Endometrial microvascular endothelial cells (primary cell): ENCODE results near the gene NAV1. TPM values are rescaled to one million over a fixed set of nuclear protein-coding genes. Genes with fewer than 3 reads are reported as not detected.

Experiments used
- in situ Hi-C: cut with HindIII; loops from 2 replicates; pipeline ENCODE4 v1.10.0; 2017; ENCODE audit warnings: low sequenced_read_pairs, low pct_unique_long_range_greater_than_20kb; ENCODE audit errors: inconsistent ontology term
- total RNA-seq: library from RNA; depleted of rRNA; stranded (reverse); fragments of >200 nt; gene quantifications from one replicate; pipeline ENCODE4 v1.2.3, GENCODE V29; 2015; ENCODE audit errors: inconsistent ontology term

NAV1 gene
- total RNA-seq, 1 donor from 2014 or later: 47.8 TPM

DNA sequence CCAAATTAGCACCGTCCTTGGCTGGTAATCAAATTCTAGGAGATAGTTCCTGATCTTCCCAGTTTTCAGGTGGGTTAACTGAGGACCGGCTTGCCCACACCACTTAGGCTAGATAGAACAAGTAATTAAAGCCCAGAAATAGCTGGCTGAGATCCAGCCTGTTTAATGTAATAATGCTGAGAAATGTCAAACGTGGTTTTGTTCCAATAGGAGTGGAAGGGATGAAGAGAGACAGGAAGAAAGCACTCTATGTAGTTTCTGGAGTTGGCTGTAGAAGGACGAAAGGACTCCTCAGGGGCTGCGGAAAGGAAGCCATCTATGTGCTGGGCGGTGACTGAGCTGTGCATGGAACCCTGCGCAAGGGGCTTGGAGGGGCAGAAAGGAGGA, 18.6 kb downstream of the NAV1 start:
- in situ Hi-C loops: no loop called here

DNA sequence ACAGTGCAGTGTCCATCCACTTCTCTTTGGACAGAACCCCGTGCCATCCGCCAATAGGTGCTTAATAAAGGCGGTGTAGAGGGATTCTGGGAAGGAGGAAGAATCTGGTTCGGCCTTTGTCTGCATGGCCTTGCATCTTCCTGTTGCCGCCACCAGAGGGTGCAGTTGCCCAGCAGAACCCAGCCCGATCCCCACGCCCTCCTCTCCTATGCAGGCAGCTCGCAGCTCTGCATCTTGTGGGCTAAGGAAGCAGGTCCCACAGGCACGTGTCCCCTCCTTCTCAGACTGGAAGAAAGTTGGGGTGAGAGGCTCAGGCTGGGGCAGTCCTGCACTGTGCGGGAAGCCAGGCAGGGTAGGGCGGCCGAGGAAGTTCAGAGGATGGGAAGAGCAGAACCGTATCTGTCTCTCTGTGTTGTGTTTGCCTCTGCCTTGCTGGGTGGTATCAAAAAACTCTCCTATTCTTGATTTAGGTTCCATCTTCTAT, 20.8 kb downstream of the NAV1 start:
- in situ Hi-C loops: loop anchor here (10.0 kb wide), 1 partner anchor 95 kb away; no protein-coding TSS in a partner anchor

DNA sequence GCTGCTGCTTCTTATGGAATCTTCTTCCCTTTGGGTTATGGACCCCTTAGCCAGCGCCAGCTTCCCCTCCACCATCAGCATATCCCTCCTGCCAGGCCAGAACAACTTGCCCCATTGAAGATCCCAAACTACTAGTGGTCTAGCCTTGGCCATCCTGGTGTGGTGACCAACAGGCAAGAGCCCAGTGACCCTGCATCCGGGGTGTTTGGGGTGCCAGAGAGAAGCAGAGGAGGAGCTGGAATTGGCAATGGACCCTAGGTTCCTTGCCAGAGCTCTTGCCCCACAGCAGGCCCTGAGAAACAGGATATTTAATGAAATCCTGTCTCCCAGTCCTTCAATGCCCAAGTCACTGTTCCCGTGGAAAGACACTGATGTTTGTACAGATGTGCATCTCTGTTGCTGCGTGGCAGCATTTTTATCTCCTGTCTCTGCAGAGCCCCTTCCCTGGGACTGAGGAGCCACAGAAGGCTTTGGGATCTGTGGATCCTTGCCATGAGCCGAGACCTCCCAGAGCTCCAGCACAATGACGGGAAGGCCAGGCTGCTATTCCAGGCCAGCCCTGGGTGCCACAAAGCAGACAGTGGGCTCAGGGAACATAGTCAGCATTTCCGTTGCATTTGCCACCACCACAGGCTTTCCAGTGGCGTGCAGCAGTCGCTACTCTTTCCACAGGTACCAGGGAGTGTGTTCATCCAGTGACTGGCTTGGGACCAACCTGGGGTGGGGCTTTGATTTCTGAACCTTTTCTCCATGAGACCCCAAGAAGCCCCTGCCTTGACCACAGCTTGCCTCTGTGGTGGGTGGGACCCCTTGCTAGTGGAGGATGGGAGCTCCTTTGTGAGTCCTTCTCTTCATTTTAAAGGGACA, 21.6 kb downstream of the NAV1 start:
- in situ Hi-C loops: loop anchor here (10.0 kb wide), 1 partner anchor 94 kb away; no protein-coding TSS in a partner anchor

DNA sequence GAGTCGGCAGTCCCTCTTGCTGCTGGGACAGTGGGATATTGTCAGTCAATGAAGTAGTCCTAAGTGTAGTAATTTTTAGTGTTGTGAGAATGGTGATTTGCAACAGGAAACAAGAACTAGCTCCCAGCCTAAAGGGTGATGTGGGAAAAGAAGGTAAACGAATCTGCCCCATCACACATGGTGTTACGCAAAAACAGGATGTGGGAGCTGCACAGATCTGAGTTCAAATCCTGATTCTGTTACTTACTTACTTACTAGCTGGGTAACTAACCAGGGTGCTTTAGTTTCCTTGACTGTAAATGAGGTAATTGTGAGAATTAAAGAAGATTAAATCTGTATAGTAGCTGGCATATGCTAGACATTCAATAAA, 22.3 kb downstream of the NAV1 start:
- in situ Hi-C loops: loop anchor here (10.0 kb wide), 1 partner anchor 94 kb away; no protein-coding TSS in a partner anchor

DNA sequence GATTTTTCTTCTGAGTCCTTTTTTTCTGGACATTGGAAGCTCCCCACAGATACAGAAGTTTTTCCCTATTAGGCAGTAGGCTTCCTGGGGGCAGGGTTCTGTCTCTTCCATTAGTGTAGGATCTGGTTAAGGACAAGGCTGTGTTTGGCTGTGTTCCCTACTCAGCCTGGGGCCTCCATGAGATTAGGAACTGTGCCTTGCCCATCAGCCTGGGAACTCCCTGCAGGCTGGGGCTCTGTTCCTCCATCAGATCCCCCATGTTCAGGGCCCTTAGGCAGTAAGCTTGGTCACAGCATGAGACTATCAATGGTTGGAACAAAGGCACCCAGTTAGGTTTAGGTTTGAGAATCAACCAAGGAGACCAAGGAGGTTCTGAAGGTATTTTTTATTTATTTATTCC, 22.7 kb downstream of the NAV1 start:
- in situ Hi-C loops: loop anchor here (10.0 kb wide), 1 partner anchor 93 kb away; no protein-coding TSS in a partner anchor

DNA sequence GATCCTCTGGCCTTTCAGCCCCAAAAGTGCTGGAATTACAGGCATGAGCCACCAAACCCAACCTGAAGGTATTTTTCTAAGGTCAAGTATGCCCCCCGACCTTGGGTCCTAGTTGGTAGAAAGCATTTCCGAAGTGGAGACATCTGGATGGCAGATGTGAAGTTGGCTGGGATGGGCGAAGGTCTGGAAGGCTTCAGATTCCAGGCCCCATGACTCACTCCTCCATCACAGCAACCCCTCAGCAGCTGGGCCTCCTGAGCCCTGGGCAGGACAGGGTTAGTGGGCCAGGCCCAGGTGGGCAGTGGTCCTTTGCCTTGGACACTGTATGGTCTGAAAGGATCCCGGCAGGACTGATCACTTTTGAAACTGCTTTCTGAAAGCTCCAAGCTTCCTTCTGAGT, 23.3 kb downstream of the NAV1 start:
- in situ Hi-C loops: loop anchor here (10.0 kb wide), 1 partner anchor 93 kb away; no protein-coding TSS in a partner anchor

DNA sequence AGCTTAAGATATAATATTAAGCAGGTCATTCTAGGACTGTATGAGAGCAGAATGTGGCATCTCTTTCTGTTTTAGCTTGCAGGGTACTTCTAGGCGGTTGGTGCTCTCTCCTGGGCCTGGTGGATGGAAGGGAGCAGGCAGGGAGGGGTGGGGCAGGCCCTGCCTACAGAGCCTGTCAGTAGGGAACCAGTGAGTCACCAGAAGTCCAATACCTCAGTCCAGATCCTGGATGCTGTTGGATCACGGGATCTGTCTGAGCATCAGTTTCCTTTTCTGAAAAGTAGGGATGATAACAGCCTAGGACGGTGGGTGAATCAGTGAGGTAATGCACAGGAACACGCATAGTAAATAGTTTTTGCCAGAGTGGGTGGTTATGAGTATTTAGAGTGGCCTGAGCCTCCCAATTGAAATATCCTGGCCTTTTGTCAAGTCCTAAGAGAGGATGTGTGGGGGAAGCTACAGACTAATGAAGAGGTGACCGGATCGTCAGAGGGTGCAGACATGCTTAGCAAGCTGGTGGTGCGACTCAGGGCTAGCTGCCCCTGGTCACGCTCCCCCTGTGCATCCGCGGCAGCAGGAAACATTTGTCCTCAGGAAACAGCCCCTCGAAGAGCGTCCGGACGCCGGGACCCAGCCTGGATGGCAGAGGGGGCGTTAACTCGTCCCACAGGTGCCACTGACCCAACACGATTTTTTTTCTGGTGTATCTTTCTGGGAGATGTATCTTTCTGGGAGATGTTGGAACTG, 23.9 kb downstream of the NAV1 start:
- in situ Hi-C loops: loop anchor here (10.0 kb wide), 1 partner anchor 92 kb away; no protein-coding TSS in a partner anchor

DNA sequence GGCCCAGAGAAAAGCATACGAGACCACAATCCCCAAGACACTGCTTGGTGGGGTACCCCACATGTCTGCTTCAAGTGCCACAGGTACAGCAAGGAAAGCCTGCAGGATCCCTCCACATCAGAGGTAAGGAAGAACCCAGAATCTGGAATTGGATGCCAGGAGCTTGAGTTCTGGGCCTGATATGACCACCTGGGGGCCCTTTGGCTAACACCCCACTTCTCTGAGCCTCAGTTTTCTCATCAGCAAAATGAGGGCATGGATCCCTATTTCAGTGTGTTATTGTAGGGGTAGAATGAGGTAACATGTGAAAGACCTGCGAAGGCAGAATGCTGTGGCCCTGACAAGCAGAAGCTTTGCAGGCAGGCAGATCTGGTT, 24.5 kb downstream of the NAV1 start:
- in situ Hi-C loops: loop anchor here (10.0 kb wide), 1 partner anchor 91 kb away; no protein-coding TSS in a partner anchor

DNA sequence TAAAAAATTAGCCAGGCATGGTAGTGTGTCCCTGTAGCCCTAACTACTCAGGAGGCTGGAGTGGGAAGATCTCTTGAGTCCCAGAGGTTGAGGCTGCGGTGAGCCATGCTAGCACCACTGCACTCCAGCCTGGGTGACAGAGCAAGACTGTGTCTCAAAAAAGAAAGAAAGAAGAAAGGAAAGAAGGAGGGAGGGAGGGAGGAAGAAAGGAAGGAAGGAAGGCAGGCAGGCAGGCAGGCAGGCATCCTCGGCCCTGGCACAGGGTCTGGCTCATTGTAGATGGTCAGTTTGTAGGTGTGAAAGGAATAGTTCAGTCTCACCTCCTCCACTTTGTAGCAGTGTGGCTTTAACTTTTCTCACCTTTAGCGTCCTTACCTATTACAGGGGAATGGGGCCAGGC, 25.0 kb downstream of the NAV1 start:
- in situ Hi-C loops: loop anchor here (10.0 kb wide), 1 partner anchor 91 kb away; no protein-coding TSS in a partner anchor

DNA sequence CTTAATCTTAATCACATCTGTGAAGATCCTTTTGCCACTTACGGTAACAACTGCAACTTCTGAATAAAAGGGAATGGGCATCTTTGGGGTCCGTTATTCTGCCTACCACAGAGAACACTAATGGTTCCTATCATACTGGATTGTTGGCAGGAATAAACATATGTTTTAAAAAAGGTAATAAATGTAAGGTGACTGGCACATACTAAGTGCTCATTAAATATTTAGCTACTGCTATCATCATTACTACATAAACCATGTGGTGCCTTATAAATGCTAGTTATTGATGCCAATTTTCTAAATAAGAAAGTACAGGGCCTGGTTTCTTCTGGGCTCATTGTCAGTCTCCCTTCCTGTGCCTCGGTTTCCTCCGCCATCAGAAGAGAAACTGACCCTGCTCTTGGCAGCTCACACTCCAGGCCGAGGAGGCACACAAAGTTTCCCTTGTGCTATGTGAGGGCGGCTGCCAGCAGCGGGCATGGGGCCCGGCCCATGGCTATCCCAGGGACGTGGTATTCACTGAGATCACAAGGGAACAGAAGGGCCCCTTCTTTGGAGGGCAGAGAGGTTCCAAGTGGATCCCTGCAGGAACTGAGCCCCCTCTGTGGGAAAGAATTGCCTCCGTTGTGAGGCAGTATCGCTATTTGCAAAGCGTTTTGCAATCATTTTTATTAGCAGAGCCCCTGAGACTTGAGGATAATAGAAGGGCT, 26.2 kb downstream of the NAV1 start:
- in situ Hi-C loops: loop anchor here (10.0 kb wide), 1 partner anchor 90 kb away; no protein-coding TSS in a partner anchor

DNA sequence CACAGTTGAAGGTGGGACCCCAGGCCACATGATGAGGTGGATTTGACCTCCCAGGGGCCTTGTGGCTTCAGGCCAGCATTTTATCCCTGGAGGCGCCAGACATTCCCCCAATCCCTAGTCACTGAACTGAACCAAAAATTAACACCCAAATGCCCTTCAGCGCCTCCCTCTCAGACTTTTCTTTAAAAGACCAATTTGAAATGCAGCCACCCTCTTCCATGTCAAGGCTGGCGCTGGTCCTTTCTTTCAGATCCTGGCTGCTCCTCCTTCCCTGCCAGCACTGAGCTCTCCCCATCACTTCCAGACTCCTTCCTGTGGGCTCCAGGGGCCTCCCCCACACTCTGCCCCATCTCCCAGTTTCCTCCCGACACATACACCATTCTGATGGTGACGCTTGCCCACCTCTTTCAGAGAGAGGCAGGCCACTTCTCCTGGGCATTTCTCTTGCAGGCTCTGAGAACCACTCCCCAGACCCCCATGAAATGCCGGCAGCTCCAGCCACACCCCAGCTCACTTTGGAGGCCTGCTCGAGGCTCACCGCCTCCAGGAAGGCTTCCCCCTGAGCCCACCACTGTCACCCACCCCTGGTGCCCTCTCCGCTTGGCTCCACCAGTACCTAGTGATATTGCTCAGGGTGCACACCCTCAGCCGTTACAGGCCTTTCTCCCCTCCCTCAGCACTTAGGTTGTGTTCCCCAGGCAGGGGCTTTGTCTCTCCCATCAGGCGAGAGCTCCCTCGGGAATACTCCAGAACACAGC, 27.0 kb downstream of the NAV1 start:
- in situ Hi-C loops: loop anchor here (10.0 kb wide), 1 partner anchor 89 kb away; no protein-coding TSS in a partner anchor

DNA sequence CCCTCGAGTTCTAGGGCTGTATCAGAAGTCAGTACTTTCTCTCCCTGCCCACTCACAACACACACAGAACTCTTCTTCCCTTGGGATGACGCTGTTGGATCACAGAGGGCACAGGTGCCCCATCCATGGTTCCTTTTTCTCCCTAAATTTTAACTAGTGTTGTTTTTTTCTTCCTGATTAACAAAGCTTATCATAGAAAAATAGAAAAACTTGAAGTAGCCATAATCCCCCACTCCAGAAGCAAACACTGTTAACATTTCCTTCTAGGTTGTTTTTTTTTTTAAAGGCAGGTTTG, 27.5 kb downstream of the NAV1 start:
- in situ Hi-C loops: loop anchor here (10.0 kb wide), 1 partner anchor 88 kb away; no protein-coding TSS in a partner anchor

DNA sequence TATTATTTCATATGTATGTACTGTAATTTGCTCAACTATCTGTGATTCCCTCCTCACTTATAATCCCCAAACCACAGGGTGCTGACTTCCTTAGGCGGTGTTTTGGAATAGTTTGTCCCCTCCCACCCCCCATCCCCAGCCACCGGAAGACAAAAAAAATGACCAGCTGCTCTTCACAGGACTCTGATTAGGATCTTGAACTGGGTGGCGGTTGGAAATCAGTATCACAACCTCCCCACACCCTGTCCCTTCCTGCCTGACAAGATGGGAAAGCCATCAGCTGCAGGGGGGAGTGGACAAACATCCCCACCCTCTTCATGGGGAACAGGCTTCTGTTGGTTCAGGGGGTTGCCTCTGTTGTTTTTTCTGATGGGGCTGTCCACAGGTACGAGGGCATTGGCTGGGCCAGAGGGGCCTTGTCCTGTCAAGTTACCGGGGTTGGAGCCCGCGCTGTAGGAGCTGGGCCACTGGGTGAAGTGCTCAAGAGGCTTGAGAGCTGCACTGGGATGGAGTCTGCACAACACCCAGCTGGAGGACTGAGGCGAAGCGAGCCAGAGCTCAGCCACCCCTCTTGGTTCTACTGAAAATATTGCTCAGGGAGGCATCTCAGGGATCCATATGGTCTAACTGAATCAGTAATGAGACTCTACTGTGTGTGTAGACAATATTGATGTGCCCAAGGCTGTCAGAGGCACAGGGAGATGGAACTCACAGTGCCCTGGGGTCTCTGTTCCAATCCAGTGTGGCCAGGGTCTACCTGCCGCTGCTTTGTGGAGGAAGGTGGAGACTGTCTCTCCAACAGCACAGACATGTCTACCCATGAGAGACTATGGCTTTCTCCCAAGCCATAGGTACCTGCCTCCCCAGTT, 28.2 kb downstream of the NAV1 start:
- in situ Hi-C loops: loop anchor here (10.0 kb wide), 1 partner anchor 88 kb away; no protein-coding TSS in a partner anchor

DNA sequence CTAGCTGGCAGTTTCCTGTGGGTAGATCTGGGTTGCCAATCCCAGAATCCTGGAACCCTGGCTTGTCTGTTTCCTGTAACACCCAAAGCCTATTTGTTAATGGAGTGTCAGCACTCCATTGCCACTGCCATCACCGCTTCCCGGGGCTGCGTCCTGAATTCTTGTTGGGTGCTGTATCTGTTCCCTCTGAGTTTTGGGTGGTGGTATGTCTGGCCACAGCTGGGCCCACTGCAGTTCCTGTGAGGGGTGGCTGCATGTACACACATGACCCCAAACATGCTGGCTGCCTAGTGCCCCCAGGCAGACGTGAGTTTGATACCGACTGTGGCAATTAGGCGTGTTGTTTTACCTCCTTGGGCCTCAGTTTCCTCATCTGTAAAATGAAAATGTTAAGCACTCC, 29.3 kb downstream of the NAV1 start:
- in situ Hi-C loops: loop anchor here (10.0 kb wide), 1 partner anchor 87 kb away; no protein-coding TSS in a partner anchor

DNA sequence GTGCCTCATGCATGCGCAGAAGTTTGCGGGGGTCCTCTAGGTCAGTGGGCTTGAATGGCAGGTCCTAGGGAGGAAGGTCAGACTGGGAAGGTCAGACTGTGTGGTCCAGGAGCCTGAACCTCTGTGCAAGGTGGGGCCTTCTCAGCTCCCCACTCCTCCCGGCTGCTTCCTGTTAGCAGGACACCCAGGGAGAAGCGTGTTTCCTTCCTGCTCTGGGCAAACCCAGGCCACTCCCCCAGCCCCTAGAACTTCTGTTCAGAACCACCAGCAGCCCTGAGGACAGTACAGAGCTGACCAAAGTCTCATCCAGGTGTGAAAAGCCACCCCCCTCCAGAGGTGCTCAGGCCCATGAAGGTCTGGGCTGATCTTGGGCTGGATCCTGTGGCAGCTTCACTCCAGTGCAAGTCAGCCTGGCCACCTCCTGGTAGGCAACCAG, 29.9 kb downstream of the NAV1 start:
- in situ Hi-C loops: loop anchor here (10.0 kb wide), 1 partner anchor 86 kb away; no protein-coding TSS in a partner anchor

DNA sequence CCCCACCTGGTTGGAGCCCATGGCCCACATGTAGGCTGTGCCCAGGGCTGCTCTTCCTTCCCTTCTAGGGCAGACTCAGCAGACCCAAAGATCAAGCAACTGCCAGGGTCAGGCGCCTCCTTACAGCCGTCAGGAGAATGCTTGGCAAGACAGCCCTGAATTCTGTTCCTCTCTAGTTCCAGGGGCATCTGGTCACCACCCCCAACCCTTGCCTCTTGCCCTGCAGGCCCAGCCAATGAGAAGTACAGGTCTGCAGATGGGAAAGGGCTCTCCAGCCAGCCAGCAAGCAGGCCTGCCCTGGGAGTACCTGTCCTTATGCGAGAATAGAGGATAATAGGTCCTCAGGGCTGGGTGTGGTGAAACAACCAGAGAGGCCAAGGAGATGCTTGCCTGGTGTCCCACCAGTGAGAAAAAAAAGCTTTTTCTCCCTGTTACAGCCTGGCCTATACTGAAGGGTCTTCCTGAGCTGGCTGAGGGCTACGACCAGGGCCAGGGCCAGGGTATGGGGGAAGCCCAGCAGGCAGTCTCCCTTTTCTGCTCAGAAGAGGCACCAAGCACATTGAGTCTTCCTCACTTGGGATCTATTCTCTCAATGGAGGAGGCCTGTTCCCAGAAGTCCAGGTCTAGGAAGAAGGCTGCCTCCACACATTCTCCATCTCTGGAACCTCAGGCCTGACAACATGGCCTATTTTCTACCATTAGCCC, 31.4 kb downstream of the NAV1 start:
- in situ Hi-C loops: no loop called here
